ENCODE results near the gene PBRM1. TPM values are rescaled to one million over a fixed set of nuclear protein-coding genes. Genes with fewer than 3 reads are reported as not detected.

The PBRM1 gene
- total and polyA plus RNA-seq, 2 experiments from 2014 or later, result 57.5 to 72.5 TPM

DNA sequence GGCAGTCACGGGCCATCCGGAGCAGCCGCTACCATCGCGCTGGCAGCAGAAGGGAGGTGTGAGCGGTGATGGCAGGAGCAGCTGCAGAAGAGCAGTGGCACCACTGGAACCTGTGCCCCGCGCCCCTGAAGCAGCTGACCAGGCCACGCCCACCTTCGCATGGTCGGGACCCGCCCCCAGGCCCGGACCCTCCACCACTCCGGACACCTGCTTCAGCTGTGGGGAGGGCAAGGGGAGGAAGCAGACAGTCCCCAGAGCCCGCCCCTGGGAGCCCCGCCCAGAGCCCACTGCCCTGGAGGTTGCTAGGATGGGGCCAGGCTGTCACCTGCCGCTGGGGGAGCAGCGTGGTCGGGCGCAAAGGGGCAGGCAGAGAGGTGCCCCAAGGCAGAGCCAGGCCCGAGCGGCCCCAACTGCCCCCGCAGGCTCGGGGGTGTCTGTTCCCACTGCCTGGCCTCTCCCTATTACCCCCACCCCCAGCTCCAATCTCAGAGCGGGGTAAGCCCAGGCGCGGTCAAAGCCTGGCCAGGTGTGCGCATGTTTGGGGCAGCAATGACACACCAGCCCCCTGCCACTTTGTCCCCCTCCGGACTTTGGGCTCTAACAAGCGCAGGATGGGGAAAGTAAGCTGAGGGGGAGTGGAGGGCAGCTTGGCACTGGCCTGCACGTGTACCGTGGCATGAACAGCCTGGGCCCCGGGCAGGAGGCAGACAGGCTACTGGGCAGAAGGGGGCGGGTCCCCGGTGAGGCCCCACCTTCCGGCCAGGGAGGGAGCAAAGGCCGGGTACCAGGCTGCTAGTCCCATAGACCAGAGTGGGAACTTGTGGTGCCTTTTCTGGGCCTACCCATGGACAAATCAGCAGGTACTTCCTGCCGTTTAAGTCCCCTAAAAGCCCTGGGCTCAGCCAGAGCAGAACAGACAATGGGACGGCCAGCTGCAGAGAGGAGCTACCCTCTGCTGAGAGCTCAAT is 28.9 kb upstream of the PBRM1 start:
- Histone ChIP-seq H2AFZ (0 out of 2 replicates have a peak overlapping the region, but pooled peaks have one; percentile 69), H3K9me2 (ENCODE audit: insufficient read depth) (no peaks in the 10 kb centered on the region), H3F3A (replicated peaks; ENCODE audit: low read depth) (peaks cover 6% of the 10 kb centered on the region; the same call in 1 of the 2 replicates), H3K79me2 (replicated peaks; ENCODE audit: insufficient read depth) (no peaks in the 10 kb centered on the region; the same call in 1 of the 2 replicates), H3K27me3 (ENCODE audit: insufficient read depth) (no peaks in the 10 kb centered on the region), H3K4me2 (peak overlapping the region; percentile 92), H3K4me1 (ENCODE audit: insufficient read depth) (peaks cover 7% of the 10 kb centered on the region; the same call in 1 of the 2 replicates), H3K4me3 (peak overlapping the region; percentile 78), H3K36me3 (ENCODE audit: insufficient read depth) (no peaks in the 10 kb centered on the region), H4K20me1 (replicated peaks; ENCODE audit: insufficient read depth) (no peaks in the 10 kb centered on the region), H3K27ac (ENCODE audit: low read depth) (peak overlapping the region; percentile 90; the same call in 1 of the 2 replicates)
- ATAC-seq, result peak; percentile 97
- peak; percentile 95 for DNase-seq (ENCODE audit: low spot score)
- Mint-ChIP-seq H3K9me3 (no peaks in the 10 kb centered on the region), H3K4me1 (peaks cover 12% of the 10 kb centered on the region), H3K27ac (no peak overlapping the region), H3K4me3 (peak overlapping the region; percentile 70), H3K36me3 (ENCODE audit: low read depth) (peaks cover 7% of the 10 kb centered on the region; the same call in 2 of the 3 replicates), H3K27me3 (ENCODE audit: insufficient read depth, low read depth, poor library complexity) (peaks cover 3% of the 10 kb centered on the region)
- peak; percentile 39; the same call in 1 of the 2 replicates for TF ChIP-seq ZNF462 (CRISPR knock-in tag; IDR thresholded peaks at IDR 0.05)
- 0 out of 4 replicates have a peak, but pooled peaks of 1 of the 2 experiments have one; percentile 8 for TF ChIP-seq CTCF (conservative IDR thresholded peaks at IDR 0.05; ENCODE audit: low read depth in 2 of 2)
- TF ChIP-seq, protein P1, sequence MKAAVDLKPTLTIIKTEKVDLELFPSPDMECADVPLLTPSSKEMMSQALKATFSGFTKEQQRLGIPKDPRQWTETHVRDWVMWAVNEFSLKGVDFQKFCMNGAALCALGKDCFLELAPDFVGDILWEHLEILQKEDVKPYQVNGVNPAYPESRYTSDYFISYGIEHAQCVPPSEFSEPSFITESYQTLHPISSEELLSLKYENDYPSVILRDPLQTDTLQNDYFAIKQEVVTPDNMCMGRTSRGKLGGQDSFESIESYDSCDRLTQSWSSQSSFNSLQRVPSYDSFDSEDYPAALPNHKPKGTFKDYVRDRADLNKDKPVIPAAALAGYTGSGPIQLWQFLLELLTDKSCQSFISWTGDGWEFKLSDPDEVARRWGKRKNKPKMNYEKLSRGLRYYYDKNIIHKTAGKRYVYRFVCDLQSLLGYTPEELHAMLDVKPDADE (IDR thresholded peaks at IDR 0.05), result no peak
- TF ChIP-seq ZNF331 (CRISPR knock-in tag; IDR thresholded peaks at IDR 0.05; ENCODE audit: low read depth), result no peak
- no peak for TF ChIP-seq EZH2 (IDR thresholded peaks at IDR 0.05; ENCODE audit: low read depth, unreplicated experiment)
- TF ChIP-seq STAT1 (IDR thresholded peaks at IDR 0.05; ENCODE audit: unreplicated experiment), result no peak

Measured in GM23338 (cell line).